Activated naive CD4-positive, alpha-beta T cell treated with anti-CD3 and anti-CD28 coated beads, Interleukin-2, amount 10 ng/mL, durations not matched to agents 7 days and 5 days (primary cell): ENCODE measurements around the gene THBS1.

ENCODE experiments used
- CTCF ChIA-PET: fragments of 350-600 bp; sonication (Branson Sonifier 250); formaldehyde crosslinking; loops from one replicate; lab custom pipeline; 2021; ENCODE audit warnings: antibody characterized with exemption; lab: Charles Lee
- DNase-seq: peaks from one replicate; pipeline ENCODE4 v3.0.0-alpha.2; 2020
- H3K27ac Mint-ChIP-seq: one replicate; pipeline ENCODE4 v1.8.0; 2021; ENCODE audit warnings: mild to moderate bottlenecking, moderate library complexity, mixed read lengths
- H3K27me3 Mint-ChIP-seq: one replicate; pipeline ENCODE4 v1.8.0; 2021; ENCODE audit warnings: mild to moderate bottlenecking, mixed read lengths
- H3K36me3 Mint-ChIP-seq: one replicate; pipeline ENCODE4 v1.8.0; 2021; ENCODE audit warnings: mixed read lengths
- H3K4me1 Mint-ChIP-seq: one replicate; pipeline ENCODE4 v1.8.0; 2021; ENCODE audit warnings: mixed read lengths
- H3K4me3 Mint-ChIP-seq: one replicate; pipeline ENCODE4 v1.8.0; 2021; ENCODE audit warnings: mild to moderate bottlenecking, moderate library complexity, mixed read lengths
- H3K9me3 Mint-ChIP-seq: one replicate; pipeline ENCODE4 v1.8.0; 2021; ENCODE audit warnings: mixed read lengths

Gene THBS1

DNA sequence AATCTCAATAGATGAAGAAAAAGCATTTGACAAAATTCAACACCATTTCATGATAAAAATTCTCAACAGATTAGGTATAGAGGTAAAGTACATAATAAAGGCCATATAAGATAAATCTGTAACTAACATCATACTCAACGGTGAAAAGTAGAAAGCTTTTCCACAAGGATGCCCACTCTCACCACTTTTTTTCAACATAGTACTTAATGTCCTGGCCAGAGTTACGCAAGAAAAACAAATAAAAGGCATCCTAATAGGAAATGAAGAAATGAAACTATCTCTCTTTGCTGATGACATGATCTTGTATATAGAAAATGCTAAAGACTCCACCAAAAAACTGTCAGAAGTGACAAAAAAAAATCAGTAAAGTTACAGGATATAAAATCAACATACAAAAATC lies 33.0 kb downstream of the THBS1 start:
- peaks cover 26% of the 10 kb centered on the region for H3K27me3 Mint-ChIP-seq
- H3K36me3 Mint-ChIP-seq, result peaks cover 6% of the 10 kb centered on the region
- CTCF ChIA-PET, result no interaction called here

GRCh38 chr15:39616731-39617455 lies 36.0 kb downstream of the THBS1 start:
- DNase-seq, result no peak
- Mint-ChIP-seq H3K27ac (no peak overlapping the region), H3K4me3 (no peak overlapping the region), H3K27me3 (peaks cover 26% of the 10 kb centered on the region), H3K36me3 (peaks cover 9% of the 10 kb centered on the region), H3K9me3 (peaks cover 7% of the 10 kb centered on the region), H3K4me1 (peaks cover 3% of the 10 kb centered on the region)
- CTCF ChIA-PET, result no interaction called here

More for the DNA sequence above, 33.0 kb downstream of the THBS1 start:
- peaks cover 8% of the 10 kb centered on the region for H3K9me3 Mint-ChIP-seq
- no peak for DNase-seq
- no peak overlapping the region for H3K4me3 Mint-ChIP-seq
- peaks cover 5% of the 10 kb centered on the region for H3K4me1 Mint-ChIP-seq
- H3K27ac Mint-ChIP-seq, result no peak overlapping the region

- no peak for DNase-seq
- CTCF ChIA-PET, result no interaction called here
- peaks cover 6% of the 10 kb centered on the region for H3K9me3 Mint-ChIP-seq
- peaks cover 16% of the 10 kb centered on the region for H3K4me1 Mint-ChIP-seq
- no peak overlapping the region for H3K27ac Mint-ChIP-seq
- peaks cover 26% of the 10 kb centered on the region for H3K27me3 Mint-ChIP-seq
- H3K36me3 Mint-ChIP-seq, result peaks cover 7% of the 10 kb centered on the region
- no peak overlapping the region for H3K4me3 Mint-ChIP-seq
Observed at GRCh38 chr15:39618063-39618823, 37.4 kb downstream of the THBS1 start.

DNA sequence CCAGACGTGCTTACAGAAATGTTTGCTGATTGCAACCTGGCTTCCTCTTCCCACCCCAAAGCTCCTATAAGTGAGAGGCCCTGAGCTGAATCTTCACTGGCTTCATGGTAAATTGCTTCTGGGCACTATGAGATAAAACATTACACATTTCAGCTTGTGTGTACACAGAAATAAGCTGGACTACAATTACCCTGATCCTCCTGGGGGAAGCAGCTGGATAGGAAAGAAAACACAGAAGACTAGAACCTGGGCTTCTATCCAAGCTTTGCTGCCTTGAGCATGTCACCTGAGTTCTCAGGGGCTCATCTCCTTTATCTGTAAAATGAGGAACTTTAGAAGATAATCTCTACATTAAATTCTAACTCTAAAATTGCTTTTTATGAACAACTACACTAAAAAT lies 40.3 kb downstream of the THBS1 start:
- CTCF ChIA-PET, result interaction anchor here (4.6 kb wide), 1 partner anchor 38 kb away, joined by 22 read pairs; no protein-coding TSS in a partner anchor
- Mint-ChIP-seq H3K4me1 (peaks cover 46% of the 10 kb centered on the region), H3K36me3 (peaks cover 16% of the 10 kb centered on the region), H3K9me3 (peaks cover 5% of the 10 kb centered on the region), H3K27me3 (peaks cover 20% of the 10 kb centered on the region), H3K4me3 (no peak overlapping the region), H3K27ac (no peak overlapping the region)
- DNase-seq, result no peak

DNA sequence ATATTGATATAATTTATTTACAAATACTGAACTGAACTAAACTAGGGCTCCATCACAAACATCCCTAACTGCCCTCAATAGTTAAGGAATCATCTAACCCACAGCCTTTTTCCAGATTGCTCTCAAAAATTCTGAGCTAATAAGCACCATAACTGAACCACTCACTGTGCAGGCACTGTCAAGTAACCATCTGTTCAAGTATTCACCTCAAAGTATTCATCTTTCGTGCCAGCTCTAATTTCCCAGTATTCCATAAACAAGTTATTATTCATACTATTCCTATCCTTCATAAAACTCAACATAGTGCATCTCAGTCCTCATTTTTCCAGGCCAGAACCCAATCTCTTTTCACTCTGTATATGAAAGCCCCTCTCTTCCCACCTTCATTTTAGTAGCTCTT lies 41.1 kb downstream of the THBS1 start:
- DNase-seq, result no peak
- H3K4me3 Mint-ChIP-seq, result no peak overlapping the region
- H3K36me3 Mint-ChIP-seq, result peaks cover 23% of the 10 kb centered on the region
- no peak overlapping the region for H3K27ac Mint-ChIP-seq
- peaks cover 51% of the 10 kb centered on the region for H3K4me1 Mint-ChIP-seq
- CTCF ChIA-PET, result interaction anchor here (0.9 to 4.6 kb wide), 4 partner anchors 9 to 135 kb away, joined by 4 to 22 read pairs (median 4); no protein-coding TSS in a partner anchor
- H3K27me3 Mint-ChIP-seq, result peaks cover 13% of the 10 kb centered on the region
- peaks cover 12% of the 10 kb centered on the region for H3K9me3 Mint-ChIP-seq

DNA sequence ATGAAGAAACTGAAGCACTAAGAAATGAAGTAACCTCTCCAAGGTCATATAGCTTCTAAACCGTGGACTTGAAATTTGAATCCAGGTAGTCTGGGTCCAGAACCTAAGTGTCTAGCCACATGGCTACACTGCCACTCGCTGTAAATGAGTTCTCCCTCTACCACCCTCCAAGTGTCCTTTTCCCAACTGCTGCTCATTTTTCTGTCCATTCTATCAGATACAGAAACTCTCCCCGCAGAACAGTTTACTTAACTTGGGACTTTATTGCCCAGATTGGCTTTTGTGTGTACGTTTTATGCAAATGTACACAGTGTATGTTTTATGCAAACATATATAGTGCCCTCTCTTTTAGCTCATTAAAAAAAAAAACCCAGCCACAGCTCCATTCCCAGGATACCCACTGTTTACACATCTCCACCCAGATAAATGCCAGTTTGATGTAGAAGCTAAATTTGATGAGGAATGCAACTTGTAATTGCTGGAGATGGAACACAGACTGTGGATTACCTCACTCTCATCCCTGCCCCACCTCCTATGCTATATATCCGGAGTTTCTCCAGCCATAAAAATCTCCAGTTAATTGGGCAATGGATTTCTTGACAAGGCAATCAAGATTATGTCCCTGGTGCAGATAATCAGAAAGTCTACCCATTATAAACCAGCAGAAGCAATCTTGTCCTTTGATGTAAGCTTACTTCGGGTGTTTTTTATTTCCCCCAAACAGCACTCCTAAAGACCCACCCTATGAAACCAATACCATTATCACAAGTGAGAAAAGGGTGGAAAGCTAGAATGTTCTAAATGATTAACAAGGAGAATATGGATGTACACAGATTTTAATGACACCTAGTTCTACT lies 42.0 kb downstream of the THBS1 start:
- peak overlapping the region; percentile 98 for H3K27ac Mint-ChIP-seq
- H3K27me3 Mint-ChIP-seq, result peaks cover 12% of the 10 kb centered on the region
- peaks cover 28% of the 10 kb centered on the region for H3K36me3 Mint-ChIP-seq
- peaks cover 12% of the 10 kb centered on the region for H3K9me3 Mint-ChIP-seq
- H3K4me1 Mint-ChIP-seq, result peaks cover 60% of the 10 kb centered on the region
- CTCF ChIA-PET, result interaction anchor here (0.9 to 4.6 kb wide), 11 partner anchors 9 to 134 kb away, joined by 3 to 22 read pairs (median 5); no protein-coding TSS in a partner anchor
- H3K4me3 Mint-ChIP-seq, result no peak overlapping the region
- no peak for DNase-seq

DNA sequence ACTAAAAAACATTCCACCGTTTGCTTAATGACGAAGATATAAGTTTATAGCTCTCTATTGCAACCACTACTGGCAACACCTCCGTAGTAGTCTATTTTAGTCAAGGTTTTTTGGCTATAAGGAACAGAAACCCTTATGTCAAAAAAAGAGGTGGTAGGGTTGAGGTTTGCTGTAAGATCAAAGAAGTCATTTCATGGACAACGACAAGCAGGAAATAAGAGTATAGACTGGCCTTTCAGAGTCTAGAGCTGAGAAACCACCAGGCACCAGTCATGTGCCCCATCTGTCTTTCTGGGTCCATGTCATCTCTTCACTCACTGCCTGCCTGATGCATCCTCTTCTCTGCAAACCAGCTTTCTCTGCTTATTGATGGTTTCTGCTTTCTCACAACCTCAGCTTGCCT lies 42.7 kb downstream of the THBS1 start:
- peaks cover 14% of the 10 kb centered on the region for H3K9me3 Mint-ChIP-seq
- H3K4me1 Mint-ChIP-seq, result peaks cover 67% of the 10 kb centered on the region
- CTCF ChIA-PET, result interaction anchor here (0.9 to 4.6 kb wide), 9 partner anchors 8 to 133 kb away, joined by 3 to 22 read pairs (median 5); no protein-coding TSS in a partner anchor
- peak overlapping the region; percentile 28 for H3K4me3 Mint-ChIP-seq
- H3K27ac Mint-ChIP-seq, result peak overlapping the region; percentile 98
- H3K36me3 Mint-ChIP-seq, result peaks cover 32% of the 10 kb centered on the region
- peaks cover 6% of the 10 kb centered on the region for H3K27me3 Mint-ChIP-seq
- peak; percentile 68 for DNase-seq

DNA sequence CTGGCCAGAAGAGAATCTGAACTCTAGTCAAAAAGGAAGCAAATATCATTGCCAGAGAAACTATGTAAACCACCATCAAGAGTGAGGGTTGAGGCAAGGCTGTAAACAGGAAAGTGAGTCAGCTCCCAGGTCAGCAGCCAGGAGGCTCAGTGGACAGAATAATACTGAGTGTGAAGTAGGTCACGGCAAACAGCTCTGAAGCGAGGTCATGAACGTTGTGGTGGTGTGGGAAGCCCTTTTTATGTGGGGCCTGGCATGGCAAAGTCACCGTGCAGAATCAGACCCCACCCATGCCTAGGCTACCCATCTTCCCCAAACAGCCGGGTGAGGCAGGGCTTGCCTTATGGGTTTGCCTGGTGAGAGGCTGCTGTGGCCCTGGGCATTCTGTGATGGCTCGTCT lies 43.9 kb downstream of the THBS1 start:
- CTCF ChIA-PET, result interaction anchor here (0.5 to 4.6 kb wide), 7 partner anchors 24 to 919 kb away, joined by 3 to 22 read pairs (median 5); no protein-coding TSS in a partner anchor
- Mint-ChIP-seq H3K27ac (peak overlapping the region; percentile 98), H3K9me3 (peaks cover 16% of the 10 kb centered on the region), H3K27me3 (peaks cover 2% of the 10 kb centered on the region), H3K4me1 (peaks cover 80% of the 10 kb centered on the region), H3K36me3 (peaks cover 36% of the 10 kb centered on the region), H3K4me3 (peak overlapping the region; percentile 24)
- peak; percentile 79 for DNase-seq

GRCh38 chr15:39625451-39625850 lies 44.6 kb downstream of the THBS1 start:
- Mint-ChIP-seq H3K36me3 (peaks cover 39% of the 10 kb centered on the region), H3K4me1 (peaks cover 86% of the 10 kb centered on the region), H3K9me3 (peaks cover 16% of the 10 kb centered on the region), H3K4me3 (no peak overlapping the region), H3K27ac (peak overlapping the region; percentile 98), H3K27me3 (no peaks in the 10 kb centered on the region)
- CTCF ChIA-PET, result interaction anchor here (0.6 to 4.6 kb wide), 8 partner anchors 10 to 131 kb away, joined by 3 to 22 read pairs (median 4); no protein-coding TSS in a partner anchor
- no peak for DNase-seq

DNA sequence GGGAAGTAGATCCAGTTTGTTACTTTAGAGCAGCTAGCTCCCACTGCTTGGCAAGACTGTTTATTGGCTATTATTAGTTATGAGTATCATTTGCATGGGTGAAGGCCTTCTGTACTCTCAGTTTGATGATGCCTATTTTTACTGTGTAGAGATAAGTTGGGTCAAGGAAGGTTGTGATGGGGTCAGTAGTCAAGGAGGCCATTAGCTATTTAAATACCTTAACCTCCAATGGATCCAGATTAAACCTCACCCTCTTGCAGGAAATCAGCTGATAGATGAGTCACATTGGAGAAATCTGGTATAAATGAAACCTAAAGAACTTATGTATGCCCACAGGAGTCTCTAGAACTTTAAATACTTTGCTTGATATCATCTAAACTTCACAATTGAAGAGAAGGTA lies 45.0 kb downstream of the THBS1 start:
- H3K27ac Mint-ChIP-seq, result peak overlapping the region; percentile 98
- H3K27me3 Mint-ChIP-seq, result no peaks in the 10 kb centered on the region
- H3K4me1 Mint-ChIP-seq, result peaks cover 89% of the 10 kb centered on the region
- CTCF ChIA-PET, result interaction anchor here (0.6 to 1.6 kb wide), 4 partner anchors 25 to 131 kb away, joined by 3 to 4 read pairs (median 4); no protein-coding TSS in a partner anchor
- H3K4me3 Mint-ChIP-seq, result no peak overlapping the region
- peaks cover 16% of the 10 kb centered on the region for H3K9me3 Mint-ChIP-seq
- peaks cover 40% of the 10 kb centered on the region for H3K36me3 Mint-ChIP-seq
- DNase-seq, result no peak

DNA sequence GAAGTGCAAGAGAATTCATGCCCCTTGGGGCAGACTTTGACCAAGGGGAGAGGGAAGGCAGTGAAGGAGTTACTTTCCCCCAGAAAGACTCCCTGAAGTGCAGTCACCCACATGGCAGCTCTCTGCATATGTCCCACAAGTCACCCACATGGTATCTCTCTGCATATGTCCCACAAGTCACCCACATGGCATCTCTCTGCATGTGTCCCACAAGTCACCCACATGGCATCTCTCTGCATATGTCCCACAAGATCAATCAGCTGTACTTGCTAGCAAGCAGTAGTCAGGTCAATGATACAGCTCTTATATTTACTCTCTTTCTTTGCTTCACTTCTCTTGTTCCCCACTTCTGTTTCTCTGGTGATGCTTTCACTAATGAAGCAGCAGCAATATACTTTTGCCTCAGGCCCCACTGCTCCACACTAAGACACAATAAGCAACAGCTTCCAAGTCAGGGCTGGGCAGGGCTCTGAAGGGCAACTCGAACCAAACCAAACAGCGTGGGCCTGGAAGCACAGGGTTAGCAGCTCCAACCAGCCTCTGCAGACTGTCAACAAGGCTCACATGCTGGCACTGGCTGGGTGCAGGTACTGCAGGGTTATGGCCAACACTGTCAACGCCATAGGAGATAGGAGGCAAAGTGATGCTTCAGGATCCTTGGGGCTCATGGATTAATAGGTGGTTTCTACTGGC lies 46.7 kb downstream of the THBS1 start:
- H3K4me1 Mint-ChIP-seq, result peaks cover 87% of the 10 kb centered on the region
- CTCF ChIA-PET, result no interaction called here
- no peaks in the 10 kb centered on the region for H3K27me3 Mint-ChIP-seq
- peak overlapping the region; percentile 92 for H3K27ac Mint-ChIP-seq
- no peak overlapping the region for H3K4me3 Mint-ChIP-seq
- peaks cover 43% of the 10 kb centered on the region for H3K36me3 Mint-ChIP-seq
- no peak for DNase-seq
- peaks cover 19% of the 10 kb centered on the region for H3K9me3 Mint-ChIP-seq

DNA sequence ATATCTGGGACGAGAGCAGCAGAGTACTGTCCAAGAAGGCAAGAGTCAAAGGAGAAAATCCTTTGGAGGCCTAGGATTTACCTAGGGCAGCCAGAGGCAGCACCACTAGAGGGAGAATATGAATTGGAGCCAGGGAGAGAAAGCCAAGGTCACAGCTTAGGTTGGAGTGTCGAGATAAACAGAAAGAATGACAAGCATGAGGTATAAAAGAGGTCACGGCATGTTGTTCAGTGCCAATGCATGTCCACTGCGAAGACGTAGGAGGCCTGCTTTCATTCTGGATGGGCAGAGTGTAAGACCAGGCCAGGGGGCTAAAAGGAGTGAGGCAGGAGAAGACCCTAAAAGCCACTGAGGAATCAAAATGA lies 47.2 kb downstream of the THBS1 start:
- Mint-ChIP-seq H3K27ac (peak overlapping the region; percentile 92), H3K4me1 (peaks cover 82% of the 10 kb centered on the region), H3K36me3 (peaks cover 42% of the 10 kb centered on the region), H3K9me3 (peaks cover 19% of the 10 kb centered on the region), H3K27me3 (no peaks in the 10 kb centered on the region), H3K4me3 (no peak overlapping the region)
- CTCF ChIA-PET, result interaction anchor here (1.0 to 2.6 kb wide), 2 partner anchors 33 to 57 kb away, joined by 3 to 9 read pairs; no protein-coding TSS in a partner anchor
- DNase-seq, result no peak
